ENCODE measurements around the gene TRMT112. TPM values are rescaled to one million over a fixed set of nuclear protein-coding genes. Genes with fewer than 3 reads are reported as not detected.

The TRMT112 gene
- total and polyA plus RNA-seq, 2 experiments from 2014 or later: 298 to 927 TPM

DNA sequence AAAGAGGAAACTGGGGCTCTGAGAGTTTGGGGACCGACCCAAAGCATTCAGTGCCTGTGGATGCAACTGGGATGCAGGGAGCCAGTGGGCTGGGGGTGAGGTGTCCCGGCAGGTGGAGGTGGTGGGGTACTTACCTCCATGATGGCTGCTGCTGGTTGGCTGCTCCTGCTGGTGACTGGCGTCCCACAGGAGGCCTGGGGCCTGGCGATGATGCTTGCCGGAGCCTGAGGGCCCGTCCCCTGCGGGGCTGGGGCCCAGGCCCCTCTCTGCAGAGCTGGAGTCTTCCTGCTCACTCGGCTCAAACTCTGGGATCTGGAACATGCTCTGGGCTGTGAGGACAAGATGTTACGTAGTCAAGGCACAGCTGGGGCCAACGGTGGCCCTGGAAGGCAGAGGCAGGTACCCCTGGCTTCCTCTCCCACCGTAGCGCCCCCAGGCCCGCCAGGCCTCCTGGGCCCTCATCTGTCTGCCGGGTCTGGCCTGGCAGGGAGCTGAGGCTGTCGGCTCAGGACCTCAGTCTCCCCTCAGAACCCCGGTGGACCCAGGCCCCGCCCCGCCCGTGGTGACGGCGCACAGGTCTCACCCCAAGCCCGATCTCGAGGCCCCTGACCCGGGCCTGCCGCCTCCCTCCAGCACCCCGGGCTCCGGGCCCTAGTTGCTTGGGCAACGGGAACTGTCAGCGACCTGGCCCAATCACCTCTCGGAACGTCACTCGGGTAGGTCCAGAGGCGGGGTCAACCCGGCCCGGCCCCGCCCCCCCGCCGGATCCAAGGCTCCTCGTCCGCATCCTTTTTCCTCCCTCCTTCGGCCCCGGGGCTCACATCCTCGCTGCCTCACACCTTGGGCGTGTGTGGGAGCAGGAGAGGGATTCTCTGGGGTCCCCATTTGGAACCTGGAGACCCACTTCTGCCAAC lies 33.1 kb downstream of the TRMT112 start, which contains the start of gene BAD (continued):
- TF ChIP-seq, protein P1, sequence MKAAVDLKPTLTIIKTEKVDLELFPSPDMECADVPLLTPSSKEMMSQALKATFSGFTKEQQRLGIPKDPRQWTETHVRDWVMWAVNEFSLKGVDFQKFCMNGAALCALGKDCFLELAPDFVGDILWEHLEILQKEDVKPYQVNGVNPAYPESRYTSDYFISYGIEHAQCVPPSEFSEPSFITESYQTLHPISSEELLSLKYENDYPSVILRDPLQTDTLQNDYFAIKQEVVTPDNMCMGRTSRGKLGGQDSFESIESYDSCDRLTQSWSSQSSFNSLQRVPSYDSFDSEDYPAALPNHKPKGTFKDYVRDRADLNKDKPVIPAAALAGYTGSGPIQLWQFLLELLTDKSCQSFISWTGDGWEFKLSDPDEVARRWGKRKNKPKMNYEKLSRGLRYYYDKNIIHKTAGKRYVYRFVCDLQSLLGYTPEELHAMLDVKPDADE (IDR thresholded peaks at IDR 0.05): no peak
- no peak for TF ChIP-seq EZH2 (IDR thresholded peaks at IDR 0.05; ENCODE audit: low read depth, unreplicated experiment)
- TF ChIP-seq STAT1 (IDR thresholded peaks at IDR 0.05; ENCODE audit: unreplicated experiment): no peak
- no peak for TF ChIP-seq NANOG (IDR thresholded peaks at IDR 0.05; ENCODE audit: borderline replicate concordance)
- peak; percentile 65 for TF ChIP-seq POLR2AphosphoS5 (IDR thresholded peaks at IDR 0.05; ENCODE audit: low read depth)
- TF ChIP-seq, protein P2, sequence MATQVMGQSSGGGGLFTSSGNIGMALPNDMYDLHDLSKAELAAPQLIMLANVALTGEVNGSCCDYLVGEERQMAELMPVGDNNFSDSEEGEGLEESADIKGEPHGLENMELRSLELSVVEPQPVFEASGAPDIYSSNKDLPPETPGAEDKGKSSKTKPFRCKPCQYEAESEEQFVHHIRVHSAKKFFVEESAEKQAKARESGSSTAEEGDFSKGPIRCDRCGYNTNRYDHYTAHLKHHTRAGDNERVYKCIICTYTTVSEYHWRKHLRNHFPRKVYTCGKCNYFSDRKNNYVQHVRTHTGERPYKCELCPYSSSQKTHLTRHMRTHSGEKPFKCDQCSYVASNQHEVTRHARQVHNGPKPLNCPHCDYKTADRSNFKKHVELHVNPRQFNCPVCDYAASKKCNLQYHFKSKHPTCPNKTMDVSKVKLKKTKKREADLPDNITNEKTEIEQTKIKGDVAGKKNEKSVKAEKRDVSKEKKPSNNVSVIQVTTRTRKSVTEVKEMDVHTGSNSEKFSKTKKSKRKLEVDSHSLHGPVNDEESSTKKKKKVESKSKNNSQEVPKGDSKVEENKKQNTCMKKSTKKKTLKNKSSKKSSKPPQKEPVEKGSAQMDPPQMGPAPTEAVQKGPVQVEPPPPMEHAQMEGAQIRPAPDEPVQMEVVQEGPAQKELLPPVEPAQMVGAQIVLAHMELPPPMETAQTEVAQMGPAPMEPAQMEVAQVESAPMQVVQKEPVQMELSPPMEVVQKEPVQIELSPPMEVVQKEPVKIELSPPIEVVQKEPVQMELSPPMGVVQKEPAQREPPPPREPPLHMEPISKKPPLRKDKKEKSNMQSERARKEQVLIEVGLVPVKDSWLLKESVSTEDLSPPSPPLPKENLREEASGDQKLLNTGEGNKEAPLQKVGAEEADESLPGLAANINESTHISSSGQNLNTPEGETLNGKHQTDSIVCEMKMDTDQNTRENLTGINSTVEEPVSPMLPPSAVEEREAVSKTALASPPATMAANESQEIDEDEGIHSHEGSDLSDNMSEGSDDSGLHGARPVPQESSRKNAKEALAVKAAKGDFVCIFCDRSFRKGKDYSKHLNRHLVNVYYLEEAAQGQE (IDR thresholded peaks at IDR 0.05; ENCODE audit: unreplicated experiment): no peak
- TF ChIP-seq CREB1 (CRISPR knock-in tag; IDR thresholded peaks at IDR 0.05; ENCODE audit: low read depth): peak; percentile 93

DNA sequence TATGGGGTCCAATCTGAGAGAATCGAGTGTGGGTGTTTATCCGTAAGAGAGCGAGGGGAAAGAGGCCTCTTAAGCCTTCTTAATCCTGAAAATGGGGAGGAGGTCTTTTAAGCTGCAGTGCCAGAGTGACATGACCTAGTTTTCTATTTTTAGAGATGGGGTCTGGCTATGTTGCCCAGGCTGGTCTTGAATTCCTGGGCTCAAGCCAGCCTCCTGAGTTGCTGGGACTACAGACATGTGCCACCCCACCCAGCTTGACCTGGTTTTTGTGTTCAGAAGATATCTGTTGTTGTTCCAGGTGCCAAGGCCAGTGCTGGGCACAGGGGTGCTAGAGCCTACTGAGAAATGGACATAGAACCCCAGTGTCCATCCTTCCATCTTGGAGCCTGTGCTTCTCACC lies 34.3 kb downstream of the TRMT112 start:
- no peaks in the 10 kb centered on the region for H3K36me3 ChIP-seq (ENCODE audit: insufficient read depth)
- H3K4me3 ChIP-seq: no peak overlapping the region
- DNase-seq (ENCODE audit: low spot score) (no peak), ATAC-seq (no peak)
- peaks cover 6% of the 10 kb centered on the region; the same call in 1 of the 2 replicates for H3F3A ChIP-seq (replicated peaks; ENCODE audit: low read depth)
- Mint-ChIP-seq H3K36me3 (ENCODE audit: low read depth) (peaks cover 10% of the 10 kb centered on the region; the same call in 2 of the 3 replicates), H3K27ac (no peak overlapping the region), H3K9me3 (no peaks in the 10 kb centered on the region), H3K27me3 (ENCODE audit: insufficient read depth, low read depth, poor library complexity) (peaks cover 19% of the 10 kb centered on the region), H3K4me3 (peak overlapping the region; percentile 23; the same call in 1 of the 3 replicates), H3K4me1 (peaks cover 8% of the 10 kb centered on the region)
- no peak overlapping the region for H2AFZ ChIP-seq
- peaks cover 8% of the 10 kb centered on the region for H3K4me1 ChIP-seq (ENCODE audit: insufficient read depth)
- no peak overlapping the region for H3K27ac ChIP-seq (ENCODE audit: low read depth)
- no peaks in the 10 kb centered on the region for H3K9me2 ChIP-seq (ENCODE audit: insufficient read depth)
- no peak overlapping the region; the same call in 1 of the 2 replicates for H3K4me2 ChIP-seq
- no peaks in the 10 kb centered on the region; the same call in 1 of the 2 replicates for H4K20me1 ChIP-seq (replicated peaks; ENCODE audit: insufficient read depth)
- peaks cover 13% of the 10 kb centered on the region for H3K27me3 ChIP-seq (ENCODE audit: insufficient read depth)
- H3K79me2 ChIP-seq (replicated peaks; ENCODE audit: insufficient read depth): no peaks in the 10 kb centered on the region
- TF ChIP-seq ZNF331 (CRISPR knock-in tag; IDR thresholded peaks at IDR 0.05; ENCODE audit: low read depth) (no peak), JUNB (IDR thresholded peaks at IDR 0.05; ENCODE audit: unreplicated experiment) (no peak), CREB1 (CRISPR knock-in tag; IDR thresholded peaks at IDR 0.05; ENCODE audit: low read depth) (no peak), STAT1 (IDR thresholded peaks at IDR 0.05; ENCODE audit: unreplicated experiment) (no peak), EZH2phosphoT487 (IDR thresholded peaks at IDR 0.05; ENCODE audit: unreplicated experiment) (no peak), EZH2 (IDR thresholded peaks at IDR 0.05; ENCODE audit: low read depth, unreplicated experiment) (no peak)
- TF ChIP-seq, protein P1 (IDR thresholded peaks at IDR 0.05): no peak
- TF ChIP-seq, protein P3, sequence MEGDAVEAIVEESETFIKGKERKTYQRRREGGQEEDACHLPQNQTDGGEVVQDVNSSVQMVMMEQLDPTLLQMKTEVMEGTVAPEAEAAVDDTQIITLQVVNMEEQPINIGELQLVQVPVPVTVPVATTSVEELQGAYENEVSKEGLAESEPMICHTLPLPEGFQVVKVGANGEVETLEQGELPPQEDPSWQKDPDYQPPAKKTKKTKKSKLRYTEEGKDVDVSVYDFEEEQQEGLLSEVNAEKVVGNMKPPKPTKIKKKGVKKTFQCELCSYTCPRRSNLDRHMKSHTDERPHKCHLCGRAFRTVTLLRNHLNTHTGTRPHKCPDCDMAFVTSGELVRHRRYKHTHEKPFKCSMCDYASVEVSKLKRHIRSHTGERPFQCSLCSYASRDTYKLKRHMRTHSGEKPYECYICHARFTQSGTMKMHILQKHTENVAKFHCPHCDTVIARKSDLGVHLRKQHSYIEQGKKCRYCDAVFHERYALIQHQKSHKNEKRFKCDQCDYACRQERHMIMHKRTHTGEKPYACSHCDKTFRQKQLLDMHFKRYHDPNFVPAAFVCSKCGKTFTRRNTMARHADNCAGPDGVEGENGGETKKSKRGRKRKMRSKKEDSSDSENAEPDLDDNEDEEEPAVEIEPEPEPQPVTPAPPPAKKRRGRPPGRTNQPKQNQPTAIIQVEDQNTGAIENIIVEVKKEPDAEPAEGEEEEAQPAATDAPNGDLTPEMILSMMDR (conservative IDR thresholded peaks at IDR 0.05; ENCODE audit: low read depth in 2 of 2): no peak

All from GM23338 (cell line).